Natural killer cell (primary cell): ENCODE data around the gene RCAN3. TPM values are rescaled to one million over a fixed set of nuclear protein-coding genes. Genes with fewer than 3 reads are reported as not detected.
A peak's percentile ranks its signal among the peaks of the same experiment; 100 is the strongest.
"Not testable (repeated sequence)": the region's sequence is repeated elsewhere in the genome, so short reads cannot be mapped to it uniquely, and the experiment has no call there.

Source experiments
- ATAC-seq, 3 donors: fragments of 150-1000 bp in 2 of 3; fragments of 200-7000 bp in 1 of 3; cut with Tn5 transposase; 1 replicate in 1 of 3; 2 replicates in 2 of 3; pipeline ENCODE4 v1.10.0; 2021; ENCODE audit warnings: mild to moderate bottlenecking in 2 of 3, moderate library complexity in 2 of 3
- DNase-seq, 2 donors: peaks; one replicate each; pipeline versions ENCODE4 v3.0.0 to v3.0.0-alpha.2; 2013 to 2021; ENCODE audit warnings: mixed read lengths in 1 of 2
- H3K27ac ChIP-seq: one replicate; pipeline ENCODE4 v1.5.1; 2013; ENCODE audit warnings: mild to moderate bottlenecking, low read length
- H3K27me3 ChIP-seq: one replicate; pipeline ENCODE4 v1.6.1; 2013; ENCODE audit warnings: low read length; ENCODE audit not compliant: control insufficient read depth, insufficient read depth
- H3K36me3 ChIP-seq: one replicate; pipeline ENCODE4 v1.6.1; 2013; ENCODE audit warnings: low read length; ENCODE audit not compliant: control insufficient read depth, insufficient read depth
- H3K4me1 ChIP-seq: one replicate; pipeline ENCODE4 v1.6.1; 2013; ENCODE audit warnings: low read length; ENCODE audit not compliant: control insufficient read depth, insufficient read depth
- H3K4me3 ChIP-seq: one replicate; pipeline ENCODE4 v1.5.1; 2013; ENCODE audit warnings: low read length
- H3K9me3 ChIP-seq: one replicate; pipeline ENCODE4 v1.6.1; 2013; ENCODE audit warnings: low read length; ENCODE audit not compliant: control insufficient read depth, insufficient read depth
- H3K27ac Mint-ChIP-seq, 2 donors: one replicate each; pipeline ENCODE4 v1.8.0; 2022; ENCODE audit warnings: mild to moderate bottlenecking in 2 of 2, mixed read lengths in 2 of 2, moderate library complexity in 1 of 2
- H3K27me3 Mint-ChIP-seq, 2 donors: one replicate each; pipeline ENCODE4 v1.8.0; 2022; ENCODE audit warnings: low read depth in 2 of 2, mixed read lengths in 2 of 2
- H3K36me3 Mint-ChIP-seq: one replicate; pipeline ENCODE4 v1.8.0; 2022; ENCODE audit warnings: mixed read lengths
- H3K4me1 Mint-ChIP-seq, 2 donors: one replicate each; pipeline ENCODE4 v1.8.0; 2022; ENCODE audit warnings: mixed read lengths in 2 of 2
- H3K4me3 Mint-ChIP-seq: one replicate; pipeline ENCODE4 v1.8.0; 2022; ENCODE audit warnings: mild to moderate bottlenecking, moderate library complexity, mixed read lengths
- H3K9me3 Mint-ChIP-seq, 2 donors: one replicate each; pipeline ENCODE4 v1.8.0; 2022; ENCODE audit warnings: mixed read lengths in 2 of 2
- CTCF ChIP-seq: fragments of 200-600 bp; IDR thresholded peaks from one replicate; pipeline ENCODE4 v1.8.0; 2022; ENCODE audit warnings: antibody characterized with exemption
- WGBS: methylation state at CpG from one replicate; pipeline ENCODE4 v1.1.7; 2013; ENCODE audit warnings: missing lambda C conversion rate; ENCODE audit not compliant: insufficient coverage; 5-methylcytosine and 5-hydroxymethylcytosine counted together
- intact Hi-C: fragments of 100-400 bp; cut with micrococcal nuclease; formaldehyde crosslinking; loops from one replicate; pipeline ENCODE4 v1.14.2; 2022
- total RNA-seq, 4 donors: library from RNA; stranded (reverse); fragments of 120-200 nt in 1 of 4; gene quantifications; one replicate each; pipeline versions ENCODE4 v1.2.3 to v1.2.4, GENCODE V29; 2013 to 2022

Gene RCAN3
- total RNA-seq, 3 donors from 2014 or later (not counting 1 experiment from before 2014, with no cell fraction given): 4.5 to 8.1 (median 7.9) TPM

DNA sequence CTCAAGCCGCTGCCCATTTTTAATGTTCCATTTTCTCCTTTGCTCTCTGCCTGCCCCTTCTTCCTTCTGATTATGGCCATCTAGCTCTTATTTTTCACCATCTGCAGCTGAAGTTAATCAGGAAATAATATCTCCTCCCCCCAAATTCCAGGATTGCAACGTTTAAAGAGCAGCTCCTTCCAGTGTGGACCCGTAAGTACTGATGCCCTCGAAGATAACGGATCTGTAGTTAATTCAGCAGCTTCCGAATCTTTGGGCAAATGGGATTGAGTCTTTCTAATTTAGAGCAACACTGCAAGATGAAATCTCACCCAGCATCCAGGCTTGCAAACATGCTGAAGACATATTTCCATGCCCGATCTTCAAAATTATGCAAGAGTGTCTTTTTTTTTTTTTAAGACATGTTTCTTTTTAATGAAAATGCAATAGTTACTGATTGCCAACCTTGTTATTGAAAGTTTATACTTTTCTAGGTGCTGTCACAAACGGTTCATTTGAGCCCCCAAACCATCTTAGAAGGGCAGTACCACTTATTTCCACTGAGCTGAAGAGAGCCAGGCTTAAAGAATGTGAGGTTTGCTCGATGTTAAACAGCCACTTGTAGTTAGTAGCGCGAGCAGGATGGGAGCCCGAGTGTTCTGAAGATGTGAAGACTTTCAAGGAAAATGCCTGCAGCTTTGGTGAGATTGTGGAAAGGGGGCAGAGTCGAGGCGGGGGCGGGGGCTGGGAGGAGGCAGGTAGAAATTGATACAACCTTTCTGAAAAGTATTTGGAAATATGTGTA is 10.9 kb upstream of the RCAN3 start:
- H3K4me3 Mint-ChIP-seq: no peak overlapping the region
- Histone ChIP-seq H3K4me1 (no peaks in the 10 kb centered on the region), H3K27ac (no peak overlapping the region), H3K27me3 (peaks cover 3% of the 10 kb centered on the region), H3K9me3 (no peaks in the 10 kb centered on the region), H3K4me3 (no peak overlapping the region), H3K36me3 (no peaks in the 10 kb centered on the region)
- no peaks in the 10 kb centered on the region for H3K9me3 Mint-ChIP-seq
- no peak for TF ChIP-seq CTCF
- no peak for ATAC-seq
- WGBS: 77% methylated on average over 13 of the region's 15 CpGs
- H3K27me3 Mint-ChIP-seq: peaks cover 37 to 39% of the 10 kb centered on the region in 2 donors
- no peak overlapping the region for H3K27ac Mint-ChIP-seq
- intact Hi-C loops: no loop called here
- no peak for DNase-seq
- H3K36me3 Mint-ChIP-seq: no peaks in the 10 kb centered on the region
- H3K4me1 Mint-ChIP-seq: peaks cover 0 to 2% of the 10 kb centered on the region in 2 donors

- H3K27ac Mint-ChIP-seq: not testable (repeated sequence)
Measured at GRCh38 chr1:24492935-24493334, 9.7 kb upstream of the RCAN3 start.

DNA sequence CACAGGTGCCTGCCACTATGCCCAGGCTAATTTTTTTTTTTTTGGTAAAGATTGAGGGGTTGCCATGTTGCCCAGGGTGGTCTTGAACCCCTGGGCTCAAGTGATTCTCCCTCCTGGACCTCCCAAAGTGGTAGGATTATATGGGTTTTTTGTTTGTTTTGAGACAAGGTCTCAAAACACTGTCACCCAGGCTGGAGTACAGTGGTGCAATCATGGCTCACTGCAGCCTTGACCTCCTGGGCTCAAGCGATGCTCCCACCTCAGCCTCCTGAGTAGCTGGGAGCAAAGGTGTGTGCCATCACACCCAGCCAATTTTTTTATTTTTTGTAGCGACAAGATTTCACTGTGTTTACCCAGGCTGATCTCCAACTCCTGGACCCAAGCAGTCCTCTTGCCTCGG is 8.9 kb upstream of the RCAN3 start:
- H3K27ac Mint-ChIP-seq: no peak overlapping the region
- TF ChIP-seq CTCF: no peak
- Histone ChIP-seq H3K4me1 (peaks cover 5% of the 10 kb centered on the region), H3K4me3 (no peak overlapping the region), H3K27me3 (peaks cover 13% of the 10 kb centered on the region), H3K27ac (no peak overlapping the region), H3K9me3 (no peaks in the 10 kb centered on the region), H3K36me3 (no peaks in the 10 kb centered on the region)
- ATAC-seq (no peak), DNase-seq (no peak)
- intact Hi-C loops: no loop called here
- H3K4me3 Mint-ChIP-seq: no peak overlapping the region
- H3K9me3 Mint-ChIP-seq: no peaks in the 10 kb centered on the region
- peaks cover 9 to 11% of the 10 kb centered on the region in 2 donors for H3K4me1 Mint-ChIP-seq
- peaks cover 51 to 53% of the 10 kb centered on the region in 2 donors for H3K27me3 Mint-ChIP-seq
- no peaks in the 10 kb centered on the region for H3K36me3 Mint-ChIP-seq
- 98% methylated on average over 3 of the region's 3 CpGs for WGBS

More at GRCh38 chr1:24492935-24493334, 9.7 kb upstream of the RCAN3 start:
- 82% methylated on average over 9 of the region's 9 CpGs for WGBS
- H3K27me3 Mint-ChIP-seq: peaks cover 42 to 48% of the 10 kb centered on the region in 2 donors
- DNase-seq, H3K4me3 Mint-ChIP-seq, H3K27ac ChIP-seq, ATAC-seq, H3K36me3 Mint-ChIP-seq, H3K4me3 ChIP-seq, H3K4me1 ChIP-seq, H3K9me3 Mint-ChIP-seq, H3K36me3 ChIP-seq, H3K4me1 Mint-ChIP-seq, intact Hi-C loops, H3K9me3 ChIP-seq: not testable (repeated sequence)
- peaks cover 13% of the 10 kb centered on the region for H3K27me3 ChIP-seq

DNA sequence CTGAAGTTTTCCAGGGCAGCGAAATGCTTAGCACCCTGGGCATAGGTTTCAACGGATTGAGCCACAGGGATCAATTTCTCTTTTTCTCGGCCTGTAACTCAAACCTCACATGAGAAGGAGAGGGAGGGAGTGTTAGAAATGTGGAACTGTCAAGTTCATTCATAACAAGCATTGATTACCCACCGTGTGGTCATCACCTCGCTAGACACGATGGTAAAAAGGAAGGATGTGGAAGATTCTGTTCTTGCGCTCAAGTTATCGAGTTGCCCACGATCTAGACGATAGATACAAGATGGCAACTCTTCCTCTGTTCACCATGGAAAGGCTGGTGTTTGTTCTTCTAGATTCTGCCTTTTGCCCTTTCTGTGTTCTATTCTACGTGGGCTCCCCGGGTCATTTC is 4.0 kb upstream of the RCAN3 start:
- peaks cover 62 to 73% of the 10 kb centered on the region in 2 donors for H3K27me3 Mint-ChIP-seq
- DNase-seq: peak in 1 of 2 donors; percentile 58
- Histone ChIP-seq H3K4me3 (no peak overlapping the region), H3K27me3 (peaks cover 27% of the 10 kb centered on the region), H3K27ac (no peak overlapping the region), H3K9me3 (no peaks in the 10 kb centered on the region), H3K4me1 (peaks cover 32% of the 10 kb centered on the region), H3K36me3 (no peaks in the 10 kb centered on the region)
- no peaks in the 10 kb centered on the region for H3K36me3 Mint-ChIP-seq
- H3K4me1 Mint-ChIP-seq: peaks cover 35 to 39% of the 10 kb centered on the region in 2 donors
- intact Hi-C loops: no loop called here
- no peaks in the 10 kb centered on the region for H3K9me3 Mint-ChIP-seq
- ATAC-seq: peak; percentile 12 to 69 (median 33)
- WGBS: 41% methylated on average over 12 of the region's 12 CpGs
- H3K4me3 Mint-ChIP-seq: no peak overlapping the region
- no peak for TF ChIP-seq CTCF
- no peak overlapping the region for H3K27ac Mint-ChIP-seq
